HL-60 (cell line): ENCODE results near the gene DPY19L1.
"Not testable (repeated sequence)": the region's sequence is repeated elsewhere in the genome, so short reads cannot be mapped to it uniquely, and the experiment has no call there.

Source experiments
- DNase-seq, 2 experiments: peaks; one replicate each; pipeline ENCODE4 v3.0.0-alpha.2; 2010 to 2020; ENCODE audit warnings: low read depth in 1 of 2, low spot score in 1 of 2
- H3K27ac ChIP-seq: fragments of 250-450 bp; sonication (Bioruptor Pico); replicated peaks from 2 replicates; pipeline ENCODE4 v1.5.1; 2020; ENCODE audit warnings: mild to moderate bottlenecking, moderate library complexity
- H3K27me3 ChIP-seq: fragments of 250-450 bp; sonication (Bioruptor Pico); 2 replicates; pipeline ENCODE4 v1.5.1; 2021; ENCODE audit warnings: mild to moderate bottlenecking, moderate library complexity; ENCODE audit not compliant: insufficient read depth, poor library complexity, severe bottlenecking
- H3K4me3 ChIP-seq: replicated peaks from 2 replicates; pipeline ENCODE4 v1.5.1; 2011; ENCODE audit warnings: mild to moderate bottlenecking, control low read depth, low read length; ENCODE audit not compliant: insufficient read depth
- CTCF ChIP-seq: IDR thresholded peaks from one replicate; pipeline ENCODE4 v1.5.1; 2011; ENCODE audit warnings: low read length, control low read depth, inconsistent platforms; ENCODE audit not compliant: insufficient read depth
- GABPA ChIP-seq: IDR thresholded peaks from 2 replicates; pipeline ENCODE4 v1.6.1; 2012; ENCODE audit warnings: low read depth
- POLR2AphosphoS5 ChIP-seq: IDR thresholded peaks from 2 replicates; pipeline ENCODE4 v1.6.1; 2012; ENCODE audit warnings: low read depth
- REST ChIP-seq: IDR thresholded peaks from 2 replicates; pipeline ENCODE4 v1.6.1; 2012; ENCODE audit warnings: low read depth; ENCODE audit not compliant: insufficient replicate concordance
- SPI1 ChIP-seq: IDR thresholded peaks from 2 replicates; pipeline ENCODE4 v1.6.1; 2012; ENCODE audit warnings: low read depth, mild to moderate bottlenecking, borderline replicate concordance

DPY19L1 gene

GRCh38 chr7:34928560-34928959 is 108.7 kb downstream of the DPY19L1 start:
- no peak for TF ChIP-seq POLR2AphosphoS5
- TF ChIP-seq SPI1, result no peak
- TF ChIP-seq GABPA, result no peak
- no peak for TF ChIP-seq CTCF
- TF ChIP-seq REST, result no peak
- no peak for DNase-seq
- Histone ChIP-seq H3K27ac (no peak overlapping the region), H3K27me3 (no peaks in the 10 kb centered on the region), H3K4me3 (no peak overlapping the region)

GRCh38 chr7:34928052-34928451 is 109.2 kb downstream of the DPY19L1 start:
- TF ChIP-seq CTCF (no peak), POLR2AphosphoS5 (no peak), GABPA (no peak), SPI1 (no peak), REST (no peak)
- peak in 1 of 2 experiments; percentile 14 for DNase-seq
- no peak overlapping the region for H3K27ac ChIP-seq
- no peaks in the 10 kb centered on the region for H3K27me3 ChIP-seq
- no peak overlapping the region for H3K4me3 ChIP-seq

DNA sequence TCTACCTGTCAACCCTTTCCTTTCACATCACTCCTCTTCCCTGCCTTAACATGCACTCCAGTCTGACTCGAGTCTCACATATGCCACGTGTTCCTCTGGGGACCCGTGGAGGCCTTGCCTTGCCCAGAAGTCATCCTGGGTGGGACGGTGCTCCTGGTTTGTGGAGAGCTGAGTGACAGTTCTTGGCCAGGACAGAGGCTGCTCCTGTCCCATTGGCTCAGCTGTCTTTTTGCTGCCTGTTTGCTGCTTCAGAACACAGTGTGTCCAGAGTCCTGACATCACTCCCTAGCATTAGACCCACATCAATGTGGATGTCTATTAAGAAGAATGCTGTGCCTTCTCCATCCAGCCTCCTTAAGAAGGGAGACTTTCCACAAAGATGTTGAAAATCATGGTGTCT is 116.8 kb downstream of the DPY19L1 start:
- not testable (repeated sequence) for H3K27ac ChIP-seq, DNase-seq, H3K4me3 ChIP-seq, H3K27me3 ChIP-seq

- H3K27me3 ChIP-seq, H3K4me3 ChIP-seq, H3K27ac ChIP-seq, DNase-seq: not testable (repeated sequence)
Observed at GRCh38 chr7:34919038-34919437, 118.2 kb downstream of the DPY19L1 start.

GRCh38 chr7:34918198-34918861 is 119.0 kb downstream of the DPY19L1 start:
- H3K4me3 ChIP-seq, H3K27me3 ChIP-seq, H3K27ac ChIP-seq, DNase-seq: not testable (repeated sequence)

DNA sequence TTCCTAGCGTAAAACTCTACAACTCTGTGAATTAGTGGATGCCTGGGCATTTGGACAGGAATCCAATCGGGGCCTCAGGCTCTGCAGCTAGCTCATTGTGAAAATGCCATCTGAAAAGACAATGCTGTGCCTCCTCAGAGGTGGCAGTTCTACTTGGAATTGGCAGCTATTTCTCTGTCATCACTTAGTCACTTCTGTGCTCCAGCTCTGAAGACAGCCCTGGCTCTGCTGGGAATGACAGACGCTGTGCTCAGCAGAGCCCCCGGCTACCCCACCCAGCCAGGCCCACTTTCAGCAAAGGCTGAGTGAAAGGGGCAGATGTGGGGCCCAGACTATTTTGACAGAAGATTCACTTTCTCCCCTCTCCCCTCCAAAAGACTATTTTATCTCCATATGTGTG is 119.8 kb downstream of the DPY19L1 start:
- H3K4me3 ChIP-seq, H3K27me3 ChIP-seq, H3K27ac ChIP-seq, DNase-seq: not testable (repeated sequence)
